Effector memory CD8-positive, alpha-beta T cell (primary cell): ENCODE results near the gene FKRP.

Source experiments
- ATAC-seq: fragments of 150-1000 bp; cut with Tn5 transposase; replicated peaks from 2 replicates; pipeline ENCODE4 v1.10.0; 2021; ENCODE audit warnings: mild to moderate bottlenecking, moderate library complexity
- DNase-seq, 3 experiments: peaks; one replicate each; pipeline ENCODE4 v3.0.0; 2021
- H3K27ac Mint-ChIP-seq, 2 donors: one replicate each; pipeline ENCODE4 v1.8.0; 2022; ENCODE audit warnings: mild to moderate bottlenecking in 2 of 2, mixed read lengths in 2 of 2, moderate library complexity in 2 of 2
- H3K27me3 Mint-ChIP-seq, 2 donors: one replicate each; pipeline ENCODE4 v1.8.0; 2022; ENCODE audit warnings: mixed read lengths in 2 of 2
- H3K36me3 Mint-ChIP-seq: one replicate; pipeline ENCODE4 v1.8.0; 2022; ENCODE audit warnings: mild to moderate bottlenecking, moderate library complexity, mixed read lengths; ENCODE audit not compliant: insufficient read depth
- H3K4me1 Mint-ChIP-seq, 2 donors: one replicate each; pipeline ENCODE4 v1.8.0; 2022; ENCODE audit warnings: low read depth in 2 of 2, mixed read lengths in 2 of 2
- H3K4me3 Mint-ChIP-seq, 2 donors: one replicate each; pipeline ENCODE4 v1.8.0; 2022; ENCODE audit warnings: mild to moderate bottlenecking in 2 of 2, mixed read lengths in 2 of 2, moderate library complexity in 2 of 2
- H3K9me3 Mint-ChIP-seq, 2 donors: one replicate each; pipeline ENCODE4 v1.8.0; 2022; ENCODE audit warnings: mixed read lengths in 2 of 2

Gene FKRP

GRCh38 chr19:46784262-46785053 lies 38.6 kb downstream of the FKRP start:
- Mint-ChIP-seq H3K4me3 (peak overlapping the region; percentile 97 to 99), H3K27me3 (no peaks in the 10 kb centered on the region), H3K27ac (peak overlapping the region; percentile 97 to 98), H3K9me3 (no peaks in the 10 kb centered on the region), H3K4me1 (peaks cover 55 to 58% of the 10 kb centered on the region in 2 donors), H3K36me3 (peaks cover 65% of the 10 kb centered on the region)
- DNase-seq = peak in 2 of 3 experiments; percentile 17 to 21
- ATAC-seq = peak; percentile 3

- peaks cover 65% of the 10 kb centered on the region for H3K36me3 Mint-ChIP-seq
- peak overlapping the region; percentile 97 to 99 for H3K4me3 Mint-ChIP-seq
- no peaks in the 10 kb centered on the region for H3K9me3 Mint-ChIP-seq
- H3K27ac Mint-ChIP-seq = peak overlapping the region; percentile 97 to 98
- H3K4me1 Mint-ChIP-seq = peaks cover 55 to 58% of the 10 kb centered on the region in 2 donors
- no peak for ATAC-seq
- DNase-seq = no peak
- H3K27me3 Mint-ChIP-seq = no peaks in the 10 kb centered on the region
Measured at GRCh38 chr19:46785054-46785979, 39.5 kb downstream of the FKRP start.

DNA sequence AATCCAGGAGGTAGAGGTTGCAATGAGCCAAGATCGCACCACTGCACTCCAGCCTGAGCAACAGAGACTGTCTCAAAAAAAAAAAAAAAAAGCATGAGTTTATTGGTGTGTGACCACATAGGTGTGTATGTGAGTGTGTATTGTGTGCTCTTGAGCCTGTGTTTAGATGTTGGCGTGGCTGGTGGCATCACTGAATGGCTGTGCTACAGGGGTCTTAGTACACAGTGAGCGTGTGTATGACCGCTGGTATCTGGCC lies 40.1 kb downstream of the FKRP start:
- Mint-ChIP-seq H3K27ac (peak overlapping the region; percentile 97 to 98), H3K36me3 (peaks cover 65% of the 10 kb centered on the region), H3K27me3 (no peaks in the 10 kb centered on the region), H3K4me3 (peak overlapping the region; percentile 97 to 99), H3K9me3 (no peaks in the 10 kb centered on the region), H3K4me1 (peaks cover 55 to 58% of the 10 kb centered on the region in 2 donors)
- peak; percentile 11 for ATAC-seq
- DNase-seq = no peak

GRCh38 chr19:46786236-46787039 lies 40.6 kb downstream of the FKRP start:
- H3K4me3 Mint-ChIP-seq = peak overlapping the region; percentile 97 to 99
- H3K27me3 Mint-ChIP-seq = no peaks in the 10 kb centered on the region
- peak overlapping the region; percentile 97 to 98 for H3K27ac Mint-ChIP-seq
- H3K4me1 Mint-ChIP-seq = peaks cover 58% of the 10 kb centered on the region in 2 donors
- H3K36me3 Mint-ChIP-seq = peaks cover 59% of the 10 kb centered on the region
- peak; percentile 72 for ATAC-seq
- no peaks in the 10 kb centered on the region for H3K9me3 Mint-ChIP-seq
- DNase-seq = peak; percentile 63 to 76 (median 70)

DNA sequence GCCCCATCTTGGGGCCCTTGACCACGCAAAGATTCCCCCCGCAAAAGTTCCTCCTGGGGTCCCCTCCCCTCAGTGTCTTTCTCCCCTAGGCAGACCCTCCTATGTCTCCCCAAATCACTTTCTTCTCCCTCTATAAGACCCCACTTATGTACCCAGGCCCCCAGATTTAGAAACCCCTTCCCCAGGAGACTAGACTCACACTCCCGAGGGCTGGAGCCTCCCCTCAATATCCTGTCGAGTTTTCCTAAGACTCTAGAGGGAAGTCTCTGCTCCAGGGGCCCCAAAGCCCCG lies 41.1 kb downstream of the FKRP start:
- Mint-ChIP-seq H3K4me1 (peaks cover 59 to 62% of the 10 kb centered on the region in 2 donors), H3K27me3 (no peaks in the 10 kb centered on the region), H3K27ac (peak overlapping the region; percentile 97 to 98), H3K9me3 (no peaks in the 10 kb centered on the region), H3K36me3 (peaks cover 54% of the 10 kb centered on the region), H3K4me3 (peak overlapping the region; percentile 97 to 99)
- DNase-seq (no peak), ATAC-seq (no peak)

DNA sequence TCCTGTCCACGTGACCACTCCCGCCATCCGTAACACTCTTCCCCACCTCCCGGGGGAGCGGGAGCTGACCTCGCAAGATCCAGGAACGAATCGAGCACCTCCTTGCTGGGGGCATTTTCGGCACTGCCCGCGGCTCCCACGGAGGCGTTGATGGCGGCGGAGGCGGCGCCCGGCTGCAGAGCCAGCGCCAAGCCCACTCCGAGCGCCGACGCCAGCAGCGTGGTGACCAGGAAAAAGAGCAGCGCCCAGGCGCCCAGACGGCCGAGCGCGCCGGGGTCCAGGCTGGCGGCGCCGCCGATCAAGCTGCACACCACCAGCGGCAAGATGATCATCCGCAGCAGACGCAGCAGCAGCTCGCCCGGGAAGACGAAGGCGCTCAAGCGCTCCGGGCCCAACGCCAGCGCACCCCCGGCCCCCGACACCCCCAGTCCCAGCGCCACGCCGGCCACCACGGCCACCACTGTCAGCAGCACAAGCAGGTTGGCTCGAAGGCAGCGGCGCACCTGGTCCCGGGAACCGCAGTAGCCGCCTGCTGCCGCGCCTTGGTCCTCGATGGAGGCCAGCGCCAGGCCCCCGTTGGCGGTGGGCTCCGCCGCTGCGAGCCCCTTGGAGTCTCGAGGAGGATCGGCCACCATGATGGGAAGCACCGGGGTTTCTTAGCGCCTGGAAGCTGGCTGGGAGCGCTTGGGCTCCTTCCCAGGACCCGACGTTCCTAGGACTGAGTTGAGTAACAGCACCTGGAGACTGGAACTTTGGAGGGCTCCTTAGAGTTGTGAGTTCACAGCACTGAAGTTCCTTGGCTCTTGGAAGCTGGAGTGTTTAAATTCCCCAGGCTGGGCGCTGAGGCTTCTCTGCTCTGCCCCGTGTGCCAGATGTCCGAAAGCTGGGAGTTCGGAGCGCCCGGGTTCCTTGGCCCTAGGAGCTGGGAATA lies 41.7 kb downstream of the FKRP start:
- DNase-seq (peak in 2 of 3 experiments; percentile 28), ATAC-seq (no peak)
- Mint-ChIP-seq H3K4me1 (peaks cover 62 to 66% of the 10 kb centered on the region in 2 donors), H3K9me3 (no peaks in the 10 kb centered on the region), H3K27me3 (no peaks in the 10 kb centered on the region), H3K36me3 (peaks cover 51% of the 10 kb centered on the region), H3K27ac (peak overlapping the region; percentile 97 to 98), H3K4me3 (peak overlapping the region; percentile 97 to 99)

GRCh38 chr19:46788262-46788967 lies 42.6 kb downstream of the FKRP start, which contains the start of gene SLC1A5:
TSS of gene SLC1A5 (minus strand) at chr19:46788594. CDS start at chr19:46787965, 629 bp downstream.
- Mint-ChIP-seq H3K9me3 (no peaks in the 10 kb centered on the region), H3K27ac (peak within 1 kb of the TSS; percentile 97 to 98), H3K27me3 (no peaks in the 10 kb centered on the region), H3K36me3 (peaks cover 50% of the 10 kb centered on the region), H3K4me1 (peaks cover 55 to 60% of the 10 kb centered on the region in 2 donors), H3K4me3 (peak within 1 kb of the TSS; percentile 97 to 99)
- peak; percentile 94 to 97 (median 97) for DNase-seq
- ATAC-seq = peak; percentile 78

DNA sequence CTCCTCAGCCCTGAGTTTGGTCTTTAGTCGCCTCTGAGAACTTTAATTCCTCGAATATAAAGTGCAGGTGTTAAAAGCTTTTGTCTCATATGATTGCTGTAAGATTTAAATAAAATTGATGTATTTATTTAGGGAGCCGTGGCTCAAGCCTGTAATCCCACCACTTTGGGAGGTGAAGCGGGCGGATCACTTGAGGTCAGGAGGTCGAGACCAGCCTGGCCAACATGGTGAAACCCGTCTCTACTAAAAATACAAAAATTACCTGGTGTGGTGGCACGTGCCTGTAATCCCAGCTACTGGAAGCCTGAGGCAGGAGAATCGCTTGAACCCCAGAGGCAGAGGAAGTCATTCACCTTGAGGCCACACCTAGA lies 43.1 kb downstream of the FKRP start:
- ATAC-seq (no peak), DNase-seq (no peak)
- H3K4me3 Mint-ChIP-seq = peak overlapping the region; percentile 97 to 99
- no peaks in the 10 kb centered on the region for H3K9me3 Mint-ChIP-seq
- H3K4me1 Mint-ChIP-seq = peaks cover 51 to 55% of the 10 kb centered on the region in 2 donors
- H3K27ac Mint-ChIP-seq = peak overlapping the region in 1 of 2 donors; percentile 88
- H3K27me3 Mint-ChIP-seq = no peaks in the 10 kb centered on the region
- peaks cover 46% of the 10 kb centered on the region for H3K36me3 Mint-ChIP-seq

DNA sequence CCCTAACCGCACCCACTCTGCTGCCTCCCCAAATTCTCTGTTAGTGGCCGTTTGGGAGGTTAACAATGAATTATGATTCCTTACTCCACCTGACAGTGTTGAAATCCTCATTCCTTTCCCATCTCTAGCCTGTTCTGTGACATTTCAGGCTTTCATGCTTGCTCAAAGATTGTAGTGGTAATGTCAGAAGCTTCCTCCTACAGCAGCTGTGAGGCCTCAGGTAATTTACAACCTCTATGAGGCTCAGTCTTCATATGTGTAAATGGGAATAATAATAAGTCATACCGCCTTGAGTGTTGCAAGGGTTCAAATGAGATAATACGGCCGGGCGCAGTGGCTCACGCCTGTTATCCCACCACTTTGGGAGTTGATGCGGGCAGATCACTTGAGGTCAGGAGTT lies 43.5 kb downstream of the FKRP start:
- H3K4me3 Mint-ChIP-seq = peak overlapping the region in 1 of 2 donors; percentile 97
- peaks cover 41% of the 10 kb centered on the region for H3K36me3 Mint-ChIP-seq
- DNase-seq (no peak), ATAC-seq (no peak)
- H3K27ac Mint-ChIP-seq = peak overlapping the region in 1 of 2 donors; percentile 88
- H3K27me3 Mint-ChIP-seq = no peaks in the 10 kb centered on the region
- H3K4me1 Mint-ChIP-seq = peaks cover 47 to 51% of the 10 kb centered on the region in 2 donors
- no peaks in the 10 kb centered on the region for H3K9me3 Mint-ChIP-seq

GRCh38 chr19:46791944-46792343 lies 46.1 kb downstream of the FKRP start:
- Mint-ChIP-seq H3K27ac (no peak overlapping the region), H3K27me3 (no peaks in the 10 kb centered on the region), H3K4me1 (peaks cover 23 to 25% of the 10 kb centered on the region in 2 donors), H3K9me3 (no peaks in the 10 kb centered on the region), H3K36me3 (peaks cover 17% of the 10 kb centered on the region), H3K4me3 (peak overlapping the region in 1 of 2 donors; percentile 3)
- ATAC-seq (peak; percentile 34), DNase-seq (no peak)

GRCh38 chr19:46797881-46798280 lies 52.0 kb downstream of the FKRP start:
- H3K9me3 Mint-ChIP-seq = no peaks in the 10 kb centered on the region
- H3K4me3 Mint-ChIP-seq = no peak overlapping the region
- no peaks in the 10 kb centered on the region for H3K4me1 Mint-ChIP-seq
- no peak overlapping the region for H3K27ac Mint-ChIP-seq
- no peaks in the 10 kb centered on the region for H3K36me3 Mint-ChIP-seq
- H3K27me3 Mint-ChIP-seq = no peaks in the 10 kb centered on the region
- ATAC-seq = no peak
- DNase-seq = no peak

GRCh38 chr19:46798713-46799112 lies 52.9 kb downstream of the FKRP start:
- Mint-ChIP-seq H3K4me3 (no peak overlapping the region), H3K4me1 (no peaks in the 10 kb centered on the region), H3K9me3 (no peaks in the 10 kb centered on the region), H3K36me3 (no peaks in the 10 kb centered on the region), H3K27me3 (no peaks in the 10 kb centered on the region), H3K27ac (no peak overlapping the region)
- ATAC-seq (no peak), DNase-seq (no peak)
